Measurements from ENCODE around the gene FEN1.

- TF ChIP-seq CTCF (IDR thresholded peaks at IDR 0.05; ENCODE audit: low read depth, low read length, poor library complexity, severe bottlenecking) (no peak), EZH2phosphoT487 (IDR thresholded peaks at IDR 0.05; ENCODE audit: borderline replicate concordance, low read length) (no peak)
Measured at GRCh38 chr11:61802605-61803004, 9.9 kb downstream of the FEN1 start.
